Karpas-422 (cell line): ENCODE data around the gene RPL22. TPM values are rescaled to one million over a fixed set of nuclear protein-coding genes. Genes with fewer than 3 reads are reported as not detected.

Experiments
- DNase-seq: peaks from one replicate; pipeline ENCODE4 v3.0.0-alpha.2; 2015
- H2AFZ ChIP-seq: fragments of 200-600 bp; sonication (generic); 2 replicates; pipeline ENCODE4 v1.6.1; 2014; ENCODE audit warnings: antibody characterized with exemption, low read length, mixed read lengths
- H3K27ac ChIP-seq: fragments of 200-600 bp; sonication (generic); 2 replicates; pipeline ENCODE4 v1.5.1; 2014; ENCODE audit warnings: mild to moderate bottlenecking, low read length, moderate library complexity
- H3K27me3 ChIP-seq: fragments of 200-600 bp; sonication (generic); 2 replicates; pipeline ENCODE4 v1.6.1; 2014; ENCODE audit warnings: low read length, mixed read lengths
- H3K36me3 ChIP-seq: fragments of 200-600 bp; sonication (generic); 2 replicates; pipeline ENCODE4 v1.6.1; 2014; ENCODE audit warnings: low read length, mixed read lengths; ENCODE audit not compliant: insufficient read depth
- H3K4me1 ChIP-seq: fragments of 200-600 bp; sonication (generic); 2 replicates; pipeline ENCODE4 v1.6.1; 2014; ENCODE audit warnings: mild to moderate bottlenecking, low read length, mixed read lengths
- H3K4me2 ChIP-seq: fragments of 200-600 bp; sonication (generic); 2 replicates; pipeline ENCODE4 v1.6.1; 2014; ENCODE audit warnings: low read length, low read depth, mild to moderate bottlenecking; ENCODE audit not compliant: poor library complexity, severe bottlenecking
- H3K4me3 ChIP-seq: fragments of 200-600 bp; sonication (generic); 2 replicates; pipeline ENCODE4 v1.5.1; 2014; ENCODE audit warnings: mild to moderate bottlenecking, antibody characterized with exemption, low read length, mixed read lengths
- H3K79me2 ChIP-seq: fragments of 200-600 bp; sonication (generic); 2 replicates; pipeline ENCODE4 v1.6.1; 2014; ENCODE audit warnings: mild to moderate bottlenecking, low read length, mixed read lengths
- H3K9ac ChIP-seq: fragments of 200-600 bp; sonication (generic); 2 replicates; pipeline ENCODE4 v1.6.0; 2014; ENCODE audit warnings: low read length
- H3K9me2 ChIP-seq: fragments of 200-600 bp; sonication (generic), shearing (Covaris generic); replicated peaks from 2 replicates; pipeline ENCODE4 v1.6.0; 2014; ENCODE audit warnings: mild to moderate bottlenecking, low read length, moderate library complexity; ENCODE audit not compliant: insufficient read depth
- H3K9me3 ChIP-seq: fragments of 300-700, 200-600 bp; sonication (generic); 2 replicates; pipeline ENCODE4 v1.6.1; 2014; ENCODE audit warnings: low read length, mixed read lengths
- H4K20me1 ChIP-seq: fragments of 200-600 bp; sonication (generic); 2 replicates; pipeline ENCODE4 v1.6.1; 2014; ENCODE audit warnings: mild to moderate bottlenecking, antibody characterized with exemption, low read length, low read depth; ENCODE audit not compliant: insufficient read depth
- total RNA-seq: library from RNA; depleted of rRNA; stranded (reverse); fragments of >200 nt; shearing (Covaris generic); gene quantifications from 2 replicates; pipeline ENCODE4 v1.2.3, GENCODE V29; 2014; ENCODE audit warnings: low replicate concordance

RPL22 gene
- total RNA-seq, 1 experiment from 2014 or later, result 183 TPM

DNA sequence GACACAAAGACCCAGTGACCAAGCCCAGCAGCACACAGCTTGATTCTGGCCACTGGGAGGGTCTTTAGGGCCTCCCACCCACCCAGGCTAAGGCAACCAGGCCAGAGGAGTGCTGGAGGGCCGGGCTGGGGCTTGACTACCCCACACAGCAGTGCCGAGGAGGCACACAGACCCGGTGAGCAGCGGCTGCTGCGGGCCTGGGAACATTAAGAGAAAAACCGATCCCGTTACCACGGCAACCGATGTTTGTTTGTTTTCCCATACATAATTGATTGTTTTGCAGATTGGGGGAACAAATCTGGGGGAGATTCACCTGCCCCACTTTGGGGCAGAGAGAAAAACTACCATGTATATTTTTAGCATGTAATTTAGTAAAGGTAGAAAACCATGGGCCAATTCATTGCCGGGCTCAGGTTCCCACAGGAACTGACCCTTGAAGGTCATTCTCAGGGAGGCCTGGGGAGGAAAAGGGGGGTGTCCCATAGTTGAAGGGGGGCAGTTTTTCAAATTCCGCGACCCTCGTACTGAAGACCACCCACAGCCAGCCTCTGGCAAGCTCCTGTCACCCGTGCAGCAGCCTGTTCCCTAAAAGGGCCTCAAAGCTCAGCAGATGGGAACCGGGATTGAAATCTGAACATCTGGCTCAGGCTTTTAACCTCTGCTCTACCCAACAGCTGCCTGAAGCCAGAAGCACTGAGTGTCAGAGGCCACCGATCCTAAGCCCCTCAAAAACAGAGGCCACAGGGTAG, 54.6 kb downstream of the RPL22 start:
- Histone ChIP-seq H3K36me3 (no peaks in the 10 kb centered on the region), H3K9me2 (no peaks in the 10 kb centered on the region), H3K4me2 (no peak overlapping the region), H3K27ac (no peak overlapping the region), H4K20me1 (no peaks in the 10 kb centered on the region), H2AFZ (no peak overlapping the region), H3K9me3 (no peaks in the 10 kb centered on the region), H3K9ac (no peak overlapping the region), H3K27me3 (no peaks in the 10 kb centered on the region), H3K4me3 (no peak overlapping the region), H3K79me2 (no peaks in the 10 kb centered on the region), H3K4me1 (no peaks in the 10 kb centered on the region)
- DNase-seq, result no peak

GRCh38 chr1:6144175-6144574, 55.2 kb downstream of the RPL22 start:
- H4K20me1 ChIP-seq, result no peaks in the 10 kb centered on the region
- H3K4me3 ChIP-seq, result no peak overlapping the region
- H3K9me3 ChIP-seq, result no peaks in the 10 kb centered on the region
- no peaks in the 10 kb centered on the region for H3K79me2 ChIP-seq
- no peaks in the 10 kb centered on the region for H3K4me1 ChIP-seq
- no peak overlapping the region for H3K9ac ChIP-seq
- H3K27me3 ChIP-seq, result no peaks in the 10 kb centered on the region
- no peak for DNase-seq
- H2AFZ ChIP-seq, result no peak overlapping the region
- no peak overlapping the region for H3K4me2 ChIP-seq
- H3K9me2 ChIP-seq, result no peaks in the 10 kb centered on the region
- no peaks in the 10 kb centered on the region for H3K36me3 ChIP-seq
- H3K27ac ChIP-seq, result no peak overlapping the region

- Histone ChIP-seq H3K9ac (no peak overlapping the region), H3K9me3 (no peaks in the 10 kb centered on the region), H3K27me3 (no peaks in the 10 kb centered on the region), H3K4me2 (no peak overlapping the region), H3K27ac (no peak overlapping the region), H2AFZ (no peak overlapping the region), H3K36me3 (no peaks in the 10 kb centered on the region), H4K20me1 (no peaks in the 10 kb centered on the region), H3K79me2 (no peaks in the 10 kb centered on the region), H3K9me2 (no peaks in the 10 kb centered on the region), H3K4me1 (no peaks in the 10 kb centered on the region), H3K4me3 (no peak overlapping the region)
- DNase-seq, result no peak
Measured at GRCh38 chr1:6143395-6143794, 56.0 kb downstream of the RPL22 start.

- Histone ChIP-seq H3K4me1 (no peaks in the 10 kb centered on the region), H3K27ac (no peak overlapping the region), H3K79me2 (no peaks in the 10 kb centered on the region), H4K20me1 (no peaks in the 10 kb centered on the region), H3K27me3 (no peaks in the 10 kb centered on the region), H3K9me3 (no peaks in the 10 kb centered on the region), H3K4me3 (no peak overlapping the region), H3K4me2 (no peak overlapping the region), H2AFZ (no peak overlapping the region), H3K36me3 (no peaks in the 10 kb centered on the region), H3K9ac (no peak overlapping the region), H3K9me2 (no peaks in the 10 kb centered on the region)
- no peak for DNase-seq
Measured at GRCh38 chr1:6142734-6143133, 56.7 kb downstream of the RPL22 start.

DNA sequence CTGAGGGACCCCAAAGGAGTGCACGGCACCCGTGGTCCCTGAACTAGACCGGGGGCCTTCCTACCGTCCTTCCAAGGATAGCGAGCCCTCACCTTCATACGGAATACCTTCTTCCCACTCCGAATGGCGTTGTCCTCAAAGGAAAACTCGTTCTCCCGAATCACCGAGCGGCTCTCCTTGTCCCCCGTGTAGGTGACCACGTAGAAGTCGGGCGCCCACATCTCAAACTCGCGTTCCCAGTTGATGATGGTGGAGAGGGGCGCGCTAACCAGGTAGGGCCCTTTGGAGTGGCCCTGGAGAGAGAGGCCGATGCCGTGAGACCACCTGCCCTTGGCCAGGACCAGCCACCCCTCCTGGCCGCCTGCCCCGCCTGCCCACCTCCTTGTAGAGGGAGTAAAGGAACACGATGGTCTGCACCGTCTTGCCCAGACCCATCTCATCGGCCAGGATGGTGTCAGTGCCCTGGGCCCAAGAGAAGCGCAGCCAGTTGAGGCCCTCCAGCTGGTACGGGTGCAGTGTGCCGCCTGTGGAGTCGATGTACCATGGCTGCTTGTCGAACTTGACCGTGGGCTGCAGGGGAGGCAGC, 57.3 kb downstream of the RPL22 start:
- Histone ChIP-seq H3K36me3 (no peaks in the 10 kb centered on the region), H3K4me1 (no peaks in the 10 kb centered on the region), H3K27ac (no peak overlapping the region), H3K4me3 (no peak overlapping the region), H2AFZ (no peak overlapping the region), H3K4me2 (no peak overlapping the region), H3K27me3 (no peaks in the 10 kb centered on the region), H3K9me2 (no peaks in the 10 kb centered on the region), H3K9ac (no peak overlapping the region), H3K9me3 (no peaks in the 10 kb centered on the region), H4K20me1 (no peaks in the 10 kb centered on the region), H3K79me2 (no peaks in the 10 kb centered on the region)
- DNase-seq, result no peak

DNA sequence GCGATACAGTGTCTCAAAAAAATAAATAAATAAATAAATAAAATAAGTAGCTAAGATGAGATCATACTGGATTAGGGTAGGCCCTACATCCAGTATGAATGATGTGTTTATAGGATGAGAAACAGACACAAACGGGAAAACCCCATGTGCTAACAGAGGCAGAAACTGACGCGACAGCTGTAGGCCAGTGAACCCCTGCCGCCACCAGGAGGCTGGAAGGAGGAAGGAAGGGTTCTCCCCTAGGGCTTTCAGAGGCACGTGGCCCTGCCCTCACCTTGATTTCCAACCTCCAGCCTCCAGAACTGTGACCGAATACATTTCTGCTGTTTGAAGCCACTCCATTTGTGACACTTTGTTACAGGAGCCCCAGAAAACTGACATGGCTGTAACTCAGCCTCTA, 57.8 kb downstream of the RPL22 start:
- H3K36me3 ChIP-seq, result no peaks in the 10 kb centered on the region
- no peak overlapping the region for H3K4me2 ChIP-seq
- H3K9me3 ChIP-seq, result no peaks in the 10 kb centered on the region
- H3K9me2 ChIP-seq, result no peaks in the 10 kb centered on the region
- peak; percentile 80 for DNase-seq
- H2AFZ ChIP-seq, result no peak overlapping the region
- no peak overlapping the region for H3K9ac ChIP-seq
- H4K20me1 ChIP-seq, result no peaks in the 10 kb centered on the region
- H3K79me2 ChIP-seq, result no peaks in the 10 kb centered on the region
- H3K4me1 ChIP-seq, result no peaks in the 10 kb centered on the region
- no peaks in the 10 kb centered on the region for H3K27me3 ChIP-seq
- H3K4me3 ChIP-seq, result no peak overlapping the region
- no peak overlapping the region for H3K27ac ChIP-seq

DNA sequence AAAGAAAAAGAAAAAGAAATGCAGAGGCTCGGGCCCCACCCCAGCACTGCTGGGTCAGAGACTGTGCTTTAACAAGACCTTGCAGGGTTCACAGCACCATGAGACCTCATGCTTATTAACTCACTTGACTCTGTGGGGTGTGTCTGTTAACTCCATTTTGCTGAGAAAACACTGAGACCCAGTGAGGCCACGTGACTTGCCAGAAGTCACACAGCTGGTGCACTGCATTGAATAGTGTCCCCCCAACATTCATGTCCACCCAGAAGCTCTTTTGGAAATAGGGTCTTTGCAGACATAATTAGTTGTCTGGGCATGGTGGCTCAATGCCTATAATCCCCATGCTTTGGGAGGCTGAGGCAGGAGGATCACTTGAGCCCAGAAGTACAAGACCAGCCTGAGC, 59.0 kb downstream of the RPL22 start:
- Histone ChIP-seq H3K27me3 (no peaks in the 10 kb centered on the region), H3K27ac (no peak overlapping the region), H3K9ac (no peak overlapping the region), H3K4me2 (no peak overlapping the region), H2AFZ (no peak overlapping the region), H4K20me1 (no peaks in the 10 kb centered on the region), H3K9me2 (no peaks in the 10 kb centered on the region), H3K79me2 (no peaks in the 10 kb centered on the region), H3K4me1 (no peaks in the 10 kb centered on the region), H3K9me3 (no peaks in the 10 kb centered on the region), H3K36me3 (no peaks in the 10 kb centered on the region), H3K4me3 (no peak overlapping the region)
- DNase-seq, result no peak

DNA sequence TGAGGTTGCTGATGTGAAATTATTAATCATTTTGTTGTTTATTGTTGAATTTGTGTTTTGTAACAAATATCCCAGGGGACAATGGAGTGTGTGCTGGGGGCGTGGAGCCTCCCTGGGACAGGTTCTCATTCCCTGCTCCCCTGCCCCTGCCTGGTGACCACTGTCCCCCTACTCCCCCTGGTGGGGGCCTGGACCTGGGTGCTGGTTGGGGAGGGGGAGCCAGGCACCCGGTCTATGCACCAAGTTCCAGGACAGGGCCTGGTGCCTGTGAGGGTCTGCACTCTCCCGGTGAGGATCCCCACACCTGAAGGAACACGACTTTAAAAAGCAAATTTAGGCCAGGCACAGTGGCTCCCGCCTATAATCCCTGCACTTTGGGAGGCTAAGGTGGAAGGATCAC, 61.6 kb downstream of the RPL22 start:
- DNase-seq, result no peak
- H3K4me3 ChIP-seq, result no peak overlapping the region
- no peak overlapping the region for H3K27ac ChIP-seq
- H3K9me3 ChIP-seq, result no peaks in the 10 kb centered on the region
- no peak overlapping the region for H3K9ac ChIP-seq
- H3K79me2 ChIP-seq, result no peaks in the 10 kb centered on the region
- no peaks in the 10 kb centered on the region for H3K9me2 ChIP-seq
- H2AFZ ChIP-seq, result no peak overlapping the region
- H4K20me1 ChIP-seq, result no peaks in the 10 kb centered on the region
- H3K4me2 ChIP-seq, result no peak overlapping the region
- no peaks in the 10 kb centered on the region for H3K27me3 ChIP-seq
- H3K4me1 ChIP-seq, result no peaks in the 10 kb centered on the region
- no peaks in the 10 kb centered on the region for H3K36me3 ChIP-seq
